ENCODE data around the gene HOTAIR. TPM values are rescaled to one million over a fixed set of nuclear protein-coding genes. Genes with fewer than 3 reads are reported as not detected.

The HOTAIR gene
- total RNA-seq, 1 experiment from 2014 or later = not detected

GRCh38 chr12:53954694-53955035 is 20.1 kb downstream of the HOTAIR start, which contains the start of gene HOXC12:
HOXC12 (plus strand) TSS chr12:53954903; CDS start chr12:53954930, 27 bp downstream.
- no peak for DNase-seq
- intact Hi-C loops (cut with micrococcal nuclease; ENCODE audit: unreplicated experiment) = no loop called here
- no peaks in the 10 kb centered on the region for H3K9me3 Mint-ChIP-seq (ENCODE audit: low read depth, unreplicated experiment)
- H3K27ac Mint-ChIP-seq (ENCODE audit: unreplicated experiment) = no peak within 1 kb of the TSS
- TF ChIP-seq, protein P1, sequence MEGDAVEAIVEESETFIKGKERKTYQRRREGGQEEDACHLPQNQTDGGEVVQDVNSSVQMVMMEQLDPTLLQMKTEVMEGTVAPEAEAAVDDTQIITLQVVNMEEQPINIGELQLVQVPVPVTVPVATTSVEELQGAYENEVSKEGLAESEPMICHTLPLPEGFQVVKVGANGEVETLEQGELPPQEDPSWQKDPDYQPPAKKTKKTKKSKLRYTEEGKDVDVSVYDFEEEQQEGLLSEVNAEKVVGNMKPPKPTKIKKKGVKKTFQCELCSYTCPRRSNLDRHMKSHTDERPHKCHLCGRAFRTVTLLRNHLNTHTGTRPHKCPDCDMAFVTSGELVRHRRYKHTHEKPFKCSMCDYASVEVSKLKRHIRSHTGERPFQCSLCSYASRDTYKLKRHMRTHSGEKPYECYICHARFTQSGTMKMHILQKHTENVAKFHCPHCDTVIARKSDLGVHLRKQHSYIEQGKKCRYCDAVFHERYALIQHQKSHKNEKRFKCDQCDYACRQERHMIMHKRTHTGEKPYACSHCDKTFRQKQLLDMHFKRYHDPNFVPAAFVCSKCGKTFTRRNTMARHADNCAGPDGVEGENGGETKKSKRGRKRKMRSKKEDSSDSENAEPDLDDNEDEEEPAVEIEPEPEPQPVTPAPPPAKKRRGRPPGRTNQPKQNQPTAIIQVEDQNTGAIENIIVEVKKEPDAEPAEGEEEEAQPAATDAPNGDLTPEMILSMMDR (IDR thresholded peaks at IDR 0.05; ENCODE audit: unreplicated experiment) = no peak
- no TSS peak for BruUV-seq (replicated peaks)
- no peaks in the 10 kb centered on the region for H3K36me3 Mint-ChIP-seq (ENCODE audit: insufficient read depth, unreplicated experiment)
- H3K4me3 Mint-ChIP-seq (ENCODE audit: low read depth, unreplicated experiment) = no peak within 1 kb of the TSS
- peaks cover 100% of the 10 kb centered on the region for H3K27me3 Mint-ChIP-seq (ENCODE audit: unreplicated experiment)
- peaks cover 9% of the 10 kb centered on the region for H3K4me1 Mint-ChIP-seq (ENCODE audit: low read depth, unreplicated experiment)
- CTCF ChIA-PET = interaction anchor here (0.7 kb wide), 2 partner anchors 18 to 54 kb away, joined by 3 read pairs; partner anchors contain the start of gene HOXC8

DNA sequence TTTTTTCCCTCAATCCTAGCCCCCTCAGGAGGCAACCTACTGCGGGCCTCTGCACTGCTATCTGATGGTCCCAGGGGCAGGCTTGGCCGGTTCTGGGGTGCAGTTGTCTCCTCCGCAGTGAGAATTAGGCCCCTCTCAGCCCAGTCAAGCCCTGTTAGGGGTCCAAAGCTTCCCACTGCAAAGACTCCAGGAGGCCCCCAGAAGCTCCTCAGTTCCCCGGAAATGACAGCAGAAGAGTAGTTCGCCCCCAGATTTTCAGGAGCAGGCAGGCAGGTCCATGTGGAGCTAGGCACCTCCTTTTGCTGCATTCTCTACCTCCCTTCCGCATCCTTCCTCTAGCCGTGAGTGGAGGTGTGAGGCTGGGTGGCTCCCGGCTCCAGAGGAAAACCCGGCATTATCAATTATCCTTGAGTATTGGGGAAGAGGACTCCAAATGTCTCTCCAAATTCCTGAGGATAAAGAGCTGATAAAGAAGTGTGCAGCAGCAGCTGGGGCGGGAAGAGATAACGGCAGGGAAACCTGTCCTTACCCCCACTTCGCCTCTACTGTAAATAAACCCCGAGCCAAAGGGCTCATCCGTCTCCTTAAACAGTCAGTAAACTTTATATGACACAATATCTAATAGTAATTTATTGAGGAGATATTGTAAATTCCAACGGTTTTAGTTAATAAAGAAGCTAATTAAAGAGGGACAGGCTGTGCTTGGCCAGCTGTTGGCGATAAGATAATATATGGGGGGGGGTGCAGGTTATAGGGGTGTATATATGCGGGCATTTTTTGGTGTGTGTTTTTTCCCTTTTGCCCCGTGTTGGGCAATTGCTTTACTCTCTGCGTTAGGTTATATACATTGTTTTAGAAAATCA is 20.7 kb downstream of the HOTAIR start:
- H3K4me3 Mint-ChIP-seq (ENCODE audit: low read depth, unreplicated experiment) = no peak overlapping the region
- DNase-seq = no peak
- CTCF ChIA-PET = interaction anchor here (0.7 to 1.3 kb wide), 4 partner anchors 9 to 86 kb away, joined by 3 to 6 read pairs (median 4); partner anchors contain the start of genes HOXC10 and HOXC8
- TF ChIP-seq, protein P1 (IDR thresholded peaks at IDR 0.05; ENCODE audit: unreplicated experiment) = no peak
- no peaks in the 10 kb centered on the region for H3K9me3 Mint-ChIP-seq (ENCODE audit: low read depth, unreplicated experiment)
- H3K27me3 Mint-ChIP-seq (ENCODE audit: unreplicated experiment) = peaks cover 100% of the 10 kb centered on the region
- no TSS peak for BruUV-seq (replicated peaks)
- no peak overlapping the region for H3K27ac Mint-ChIP-seq (ENCODE audit: unreplicated experiment)
- intact Hi-C loops (cut with micrococcal nuclease; ENCODE audit: unreplicated experiment) = no loop called here
- peaks cover 9% of the 10 kb centered on the region for H3K4me1 Mint-ChIP-seq (ENCODE audit: low read depth, unreplicated experiment)
- H3K36me3 Mint-ChIP-seq (ENCODE audit: insufficient read depth, unreplicated experiment) = no peaks in the 10 kb centered on the region

GRCh38 chr12:53952871-53953734 is 21.7 kb downstream of the HOTAIR start:
- TF ChIP-seq, protein P1 (IDR thresholded peaks at IDR 0.05; ENCODE audit: unreplicated experiment) = no peak
- peak; percentile 58 for DNase-seq
- no peaks in the 10 kb centered on the region for H3K36me3 Mint-ChIP-seq (ENCODE audit: insufficient read depth, unreplicated experiment)
- H3K4me3 Mint-ChIP-seq (ENCODE audit: low read depth, unreplicated experiment) = peak overlapping the region; percentile 9
- peaks cover 100% of the 10 kb centered on the region for H3K27me3 Mint-ChIP-seq (ENCODE audit: unreplicated experiment)
- H3K4me1 Mint-ChIP-seq (ENCODE audit: low read depth, unreplicated experiment) = peaks cover 9% of the 10 kb centered on the region
- BruUV-seq (replicated peaks) = no TSS peak
- H3K9me3 Mint-ChIP-seq (ENCODE audit: low read depth, unreplicated experiment) = no peaks in the 10 kb centered on the region
- H3K27ac Mint-ChIP-seq (ENCODE audit: unreplicated experiment) = no peak overlapping the region
- intact Hi-C loops (cut with micrococcal nuclease; ENCODE audit: unreplicated experiment) = no loop called here
- CTCF ChIA-PET = interaction anchor here (0.7 to 1.3 kb wide), 3 partner anchors 8 to 85 kb away, joined by 3 to 6 read pairs (median 4); partner anchors contain the start of gene HOXC10

DNA sequence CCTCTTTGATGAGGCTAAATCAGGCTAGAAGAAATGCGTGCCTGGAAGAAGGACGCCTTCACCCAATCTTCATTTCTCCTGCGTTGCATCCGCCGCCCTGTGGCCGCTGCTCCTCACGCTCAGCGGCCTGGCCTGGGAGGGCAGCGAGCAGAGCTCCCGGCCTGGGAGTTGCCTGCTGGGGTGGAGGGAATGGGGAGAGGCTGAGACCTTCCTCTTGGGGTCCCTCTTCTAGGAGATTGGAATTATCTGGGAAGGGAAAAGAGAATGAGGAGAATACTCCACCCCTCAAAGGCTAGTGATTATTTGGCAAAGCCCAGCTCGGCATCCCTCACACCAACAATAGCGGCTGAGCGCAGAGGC is 22.4 kb downstream of the HOTAIR start:
- TF ChIP-seq, protein P1 (IDR thresholded peaks at IDR 0.05; ENCODE audit: unreplicated experiment) = no peak
- H3K27me3 Mint-ChIP-seq (ENCODE audit: unreplicated experiment) = peaks cover 100% of the 10 kb centered on the region
- no peaks in the 10 kb centered on the region for H3K9me3 Mint-ChIP-seq (ENCODE audit: low read depth, unreplicated experiment)
- peaks cover 9% of the 10 kb centered on the region for H3K4me1 Mint-ChIP-seq (ENCODE audit: low read depth, unreplicated experiment)
- intact Hi-C loops (cut with micrococcal nuclease; ENCODE audit: unreplicated experiment) = no loop called here
- H3K4me3 Mint-ChIP-seq (ENCODE audit: low read depth, unreplicated experiment) = no peak overlapping the region
- BruUV-seq (replicated peaks) = no TSS peak
- H3K36me3 Mint-ChIP-seq (ENCODE audit: insufficient read depth, unreplicated experiment) = no peaks in the 10 kb centered on the region
- DNase-seq = no peak
- no peak overlapping the region for H3K27ac Mint-ChIP-seq (ENCODE audit: unreplicated experiment)
- CTCF ChIA-PET = interaction anchor here (1.3 kb wide), 1 partner anchor 33 kb away, joined by 4 read pairs; the partner anchor contains the start of gene HOXC10

All from Calu3 (cell line).